Dermis microvascular lymphatic vessel endothelial cell (primary cell): ENCODE measurements around the gene DENND1A. TPM values are rescaled to one million over a fixed set of nuclear protein-coding genes. Genes with fewer than 3 reads are reported as not detected.
"Not testable (repeated sequence)": the region's sequence is repeated elsewhere in the genome, so short reads cannot be mapped to it uniquely, and the experiment has no call there.

Experiments
- DNase-seq, 2 donors: peaks; one replicate each; pipeline versions ENCODE4 v3.0.0 to v3.0.0-alpha.2; 2010; ENCODE audit warnings: low read depth in 2 of 2
- total RNA-seq: library from RNA; depleted of rRNA; stranded (reverse); fragments of >200 nt; gene quantifications from 2 replicates; pipeline ENCODE4 v1.2.1, GENCODE V29; 2014

The DENND1A gene
- total RNA-seq, 1 donor from 2014 or later: 7.1 TPM

DNA sequence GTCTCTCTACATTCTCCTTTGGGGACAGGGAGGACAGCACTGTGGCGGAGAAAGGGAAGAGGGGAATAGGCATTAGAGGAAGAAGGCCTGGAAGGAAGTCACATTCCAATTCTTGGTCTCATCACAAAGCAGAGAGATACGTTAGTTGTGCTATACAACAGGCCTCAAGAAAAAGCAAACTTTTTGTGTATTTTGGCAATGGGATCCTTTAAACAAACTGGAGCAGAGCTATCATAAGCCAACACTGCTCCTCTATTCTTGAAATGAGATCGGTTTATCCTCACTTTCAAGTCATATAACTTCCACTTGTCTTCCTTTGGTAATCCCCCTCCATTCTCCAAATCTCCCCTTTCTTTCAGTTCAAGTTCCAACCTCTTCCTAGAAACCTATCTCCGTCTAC lies 6.5 kb downstream of the DENND1A start:
- DNase-seq: no peak

DNA sequence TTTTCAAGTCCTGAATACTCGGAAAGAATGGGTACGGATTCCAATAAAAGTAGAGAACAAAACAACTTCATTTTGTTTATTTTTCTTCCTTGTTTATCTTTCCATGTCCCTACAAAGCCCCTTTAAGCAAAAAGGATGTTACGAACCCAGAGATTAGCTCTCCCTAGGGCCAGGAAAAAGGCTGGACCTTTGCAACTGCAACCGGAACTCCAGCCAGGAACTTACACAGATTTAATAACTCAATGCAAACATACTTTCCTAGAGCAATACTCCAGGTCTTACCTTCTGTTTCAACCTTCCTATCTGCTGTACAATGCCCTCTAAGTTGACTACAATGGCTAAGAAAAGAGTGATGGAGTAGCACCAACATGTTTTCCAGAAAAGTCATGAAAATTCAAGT lies 7.0 kb downstream of the DENND1A start:
- peak in 1 of 2 donors; percentile 40 for DNase-seq

DNA sequence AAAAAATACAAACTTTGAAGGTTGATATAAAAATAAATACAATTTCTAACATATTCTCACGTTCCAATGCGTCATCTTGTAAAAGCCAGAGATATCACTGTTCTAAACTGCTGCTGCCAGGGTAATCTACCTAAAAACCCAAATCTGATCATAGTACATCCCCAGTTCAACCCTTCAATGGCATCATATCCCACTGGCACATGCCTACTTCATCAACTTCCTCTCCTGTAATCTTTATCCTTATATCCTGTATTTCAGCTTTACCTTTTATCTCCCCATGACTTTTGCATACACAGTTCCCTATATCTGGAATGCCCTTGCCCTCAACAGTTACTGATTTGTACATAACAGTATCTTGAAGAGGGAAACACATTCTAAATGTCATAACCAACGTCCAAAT lies 7.5 kb downstream of the DENND1A start:
- DNase-seq: no peak

DNA sequence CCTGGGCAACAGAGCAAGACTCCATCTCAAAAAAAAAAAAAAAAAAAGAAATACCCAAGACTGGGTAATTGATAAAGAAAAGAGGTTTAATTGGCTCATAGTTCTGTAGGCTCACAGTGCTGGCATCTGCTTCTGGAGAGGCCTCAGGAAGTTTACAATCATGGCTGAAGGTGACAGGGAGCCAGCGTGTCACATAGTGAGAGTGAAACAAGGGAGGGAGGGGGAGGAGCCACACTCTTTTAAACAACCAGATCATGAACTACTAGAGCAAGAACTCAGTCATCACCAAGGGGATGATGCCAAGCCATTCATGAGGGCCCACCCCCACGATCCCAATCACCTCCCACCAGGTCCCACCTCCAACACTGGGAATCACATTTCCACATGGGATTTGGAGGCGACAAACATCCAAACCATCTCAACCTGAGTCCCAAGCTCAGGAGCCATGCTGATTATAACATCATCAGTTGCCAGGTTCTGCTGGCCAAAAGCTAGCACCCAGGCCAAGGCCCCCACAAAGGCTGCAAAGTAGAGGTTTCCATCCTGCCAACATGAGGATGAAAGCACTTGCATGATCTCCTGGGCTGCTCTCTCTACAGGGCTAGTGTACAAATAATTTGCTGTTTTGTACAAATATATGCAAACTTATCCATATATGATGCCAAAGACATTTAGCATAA lies 15.3 kb downstream of the DENND1A start:
- no peak for DNase-seq

DNA sequence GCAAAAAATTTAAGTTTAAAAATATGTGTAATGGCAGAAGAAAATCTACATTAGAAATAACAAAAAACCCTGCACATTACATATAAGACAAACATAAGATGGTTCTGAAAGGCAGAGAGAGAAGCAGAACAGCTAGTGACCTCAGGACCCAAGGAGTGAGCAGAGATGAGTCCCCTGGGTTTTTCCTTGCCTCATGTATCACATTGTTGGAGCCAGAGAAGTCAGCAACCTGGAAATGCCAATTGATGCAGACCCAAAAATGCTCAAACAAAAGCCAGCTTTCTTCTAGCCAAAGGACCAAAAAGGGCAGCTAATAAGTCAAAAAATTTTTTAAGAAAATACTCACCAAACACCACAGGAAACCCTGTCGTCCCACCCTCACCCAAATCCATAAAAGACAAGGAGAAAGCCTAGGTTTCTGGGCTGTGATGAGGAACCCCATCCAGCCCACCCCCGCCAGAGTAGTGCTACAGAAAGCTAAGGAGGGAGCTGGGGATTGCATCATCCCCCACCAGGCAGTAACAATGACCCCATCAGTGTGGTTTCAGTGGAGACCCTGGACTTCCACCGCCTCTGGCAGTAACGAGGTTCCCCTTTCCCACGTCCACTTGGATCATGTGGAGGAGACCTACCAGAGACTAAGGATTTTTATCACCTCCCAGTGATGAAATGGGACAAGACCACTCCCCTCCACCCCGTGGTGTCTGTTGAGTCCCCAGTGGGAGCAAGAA lies 17.6 kb downstream of the DENND1A start:
- no peak for DNase-seq

DNA sequence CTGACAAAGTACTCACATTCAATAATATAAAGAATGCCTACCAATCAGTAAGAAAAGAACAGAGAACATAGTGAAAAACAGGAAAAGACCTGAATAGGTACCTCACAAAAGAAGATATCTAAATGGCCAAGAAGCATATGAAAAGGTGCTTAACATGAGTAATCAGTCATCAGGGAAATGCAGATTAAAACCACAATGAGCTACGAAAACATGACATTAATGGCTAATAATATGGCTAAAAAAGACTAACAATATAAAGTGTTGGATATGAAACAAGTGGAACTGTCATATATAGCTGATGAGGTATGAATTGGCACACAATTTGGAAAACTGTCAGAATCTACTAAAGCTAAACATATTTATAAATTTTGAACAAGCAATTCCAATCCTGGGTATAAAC lies 18.9 kb downstream of the DENND1A start:
- no peak for DNase-seq

DNA sequence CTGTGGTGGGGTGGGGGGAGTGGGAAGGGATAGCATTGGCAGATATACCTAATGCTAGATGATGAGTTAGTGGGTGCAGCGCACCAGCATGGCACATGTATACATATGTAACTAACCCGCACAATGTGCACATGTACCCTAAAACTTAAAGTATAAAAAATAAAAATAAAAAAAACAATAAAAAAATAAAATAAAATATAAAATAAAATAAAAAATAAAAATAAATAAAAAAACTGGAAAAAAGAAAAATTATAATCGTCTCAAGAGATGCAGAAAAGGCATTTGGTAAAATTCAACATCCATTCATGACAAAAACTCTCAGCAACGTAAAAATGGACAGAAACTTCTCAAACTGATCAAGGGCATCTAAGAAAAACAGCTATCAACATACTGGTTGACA lies 20.7 kb downstream of the DENND1A start:
- not testable (repeated sequence) for DNase-seq

DNA sequence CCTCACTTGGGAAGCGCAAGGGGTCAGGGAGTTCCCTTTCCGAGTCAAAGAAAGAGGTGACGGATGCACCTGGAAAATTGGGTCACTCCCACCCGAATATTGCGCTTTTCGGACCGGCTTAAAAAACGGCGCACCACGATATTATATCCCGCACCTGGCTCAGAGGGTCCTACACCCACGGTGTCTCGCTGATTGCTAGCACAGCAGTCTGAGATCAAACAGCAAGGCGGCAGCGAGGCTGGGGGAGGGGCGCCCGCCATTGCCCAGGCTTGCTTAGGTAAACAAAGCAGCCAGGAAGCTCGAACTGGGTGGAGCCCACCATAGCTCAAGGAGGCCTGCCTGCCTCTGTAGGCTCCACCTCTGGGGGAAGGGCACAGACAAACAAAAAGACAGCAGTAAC lies 26.4 kb downstream of the DENND1A start:
- DNase-seq: not testable (repeated sequence)

DNA sequence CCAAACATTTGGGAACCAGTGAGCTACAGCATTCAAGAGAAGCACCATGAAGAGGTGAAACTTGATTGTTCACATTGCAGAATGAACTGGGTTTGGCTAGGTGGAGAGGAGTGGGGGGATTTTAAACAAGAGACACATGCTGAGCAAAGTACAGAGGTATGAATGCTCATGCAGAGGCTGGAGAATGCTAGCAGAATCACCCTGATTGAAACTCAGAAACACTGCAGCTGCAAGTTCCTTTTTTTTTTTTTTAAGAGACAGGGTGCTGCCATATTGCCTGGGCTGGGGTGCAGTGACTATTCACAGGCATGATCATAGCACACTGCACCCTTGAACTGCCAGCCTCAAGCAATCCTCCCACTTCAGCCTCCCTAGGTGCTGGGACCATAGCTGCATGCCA lies 35.1 kb downstream of the DENND1A start:
- no peak for DNase-seq

DNA sequence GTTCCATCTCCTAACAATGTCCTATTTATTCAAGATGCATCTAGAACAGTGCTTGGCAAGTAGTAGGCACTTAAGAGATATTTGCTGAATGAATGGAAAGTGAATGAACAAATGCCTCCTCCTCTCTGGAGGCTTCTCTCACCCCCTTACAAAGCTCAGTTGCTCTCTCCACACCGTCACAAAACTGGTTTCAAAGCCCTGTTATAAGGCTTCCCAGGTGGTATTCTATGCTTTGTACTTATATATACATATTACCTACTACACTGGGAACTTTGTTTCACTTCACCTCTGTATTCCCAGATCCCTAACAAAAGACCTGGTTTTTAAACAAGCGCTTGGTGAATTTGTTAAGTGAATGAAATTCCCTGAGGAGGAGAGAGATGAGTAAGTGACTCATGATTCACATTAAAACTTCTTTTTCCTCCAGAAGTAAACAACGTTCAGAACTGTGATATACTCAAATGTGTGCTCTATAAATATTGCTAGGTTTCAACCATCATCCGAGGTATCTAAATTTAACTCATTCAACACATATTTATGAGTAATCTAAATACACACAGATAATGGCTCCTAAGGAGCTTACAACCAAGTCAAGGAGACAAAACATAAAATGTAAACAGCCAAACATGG lies 36.0 kb downstream of the DENND1A start:
- peak in 1 of 2 donors; percentile 2 for DNase-seq

DNA sequence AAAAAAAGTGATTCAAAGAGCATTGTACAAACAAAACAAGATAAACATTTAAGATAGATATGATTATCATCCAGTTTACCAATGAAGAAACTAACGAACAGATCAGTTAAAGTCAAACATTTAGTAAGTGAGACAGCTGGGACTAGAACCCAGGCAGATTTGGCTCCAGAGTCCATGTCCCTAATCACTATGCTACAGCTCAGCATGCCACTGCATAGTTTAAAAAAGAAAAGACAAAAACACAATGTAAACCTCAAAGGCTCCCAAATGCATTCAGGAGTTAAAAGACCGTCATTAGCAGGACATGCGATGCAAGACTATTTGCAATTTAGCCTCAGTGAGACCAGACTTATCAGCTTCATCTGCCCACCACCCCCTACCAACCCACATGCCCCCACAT lies 36.8 kb downstream of the DENND1A start:
- no peak for DNase-seq

DNA sequence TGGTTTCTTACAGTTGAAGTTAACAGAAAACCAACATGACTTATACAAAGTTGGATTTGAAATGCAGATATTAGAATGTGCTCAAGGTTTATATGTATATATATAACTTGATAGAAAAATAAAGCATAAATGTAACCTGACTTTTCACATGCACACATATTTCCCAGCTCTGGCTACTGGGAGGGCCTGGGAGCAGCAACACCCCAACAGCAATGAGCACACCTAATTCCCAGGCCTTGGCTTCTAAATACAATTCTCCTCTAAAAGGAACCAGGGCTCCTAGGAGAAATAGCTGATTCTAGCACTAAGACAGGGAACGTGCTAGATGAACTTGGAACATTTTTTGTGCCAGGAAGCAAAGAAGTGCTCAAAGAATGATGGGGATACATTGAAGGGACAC lies 42.1 kb downstream of the DENND1A start:
- no peak for DNase-seq

DNA sequence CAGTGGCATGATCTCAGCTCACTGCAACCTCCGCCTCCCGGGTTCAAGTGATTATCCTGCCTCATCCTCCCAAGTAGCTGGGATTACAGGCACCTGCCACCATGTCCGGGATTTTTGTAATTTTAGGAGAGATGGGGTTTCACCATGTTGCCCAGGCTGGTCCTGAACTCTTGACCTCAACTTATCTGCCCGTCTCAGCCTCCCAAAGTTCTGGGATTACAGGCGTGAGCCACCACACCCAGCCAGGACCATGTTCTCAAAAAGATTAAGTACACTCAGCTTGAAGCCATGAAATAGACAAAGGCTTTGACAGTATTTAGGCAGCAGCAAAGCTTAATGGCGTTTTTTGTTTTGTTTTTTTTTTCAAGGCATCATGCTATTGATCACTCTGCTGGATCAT lies 44.1 kb downstream of the DENND1A start:
- DNase-seq: not testable (repeated sequence)

DNA sequence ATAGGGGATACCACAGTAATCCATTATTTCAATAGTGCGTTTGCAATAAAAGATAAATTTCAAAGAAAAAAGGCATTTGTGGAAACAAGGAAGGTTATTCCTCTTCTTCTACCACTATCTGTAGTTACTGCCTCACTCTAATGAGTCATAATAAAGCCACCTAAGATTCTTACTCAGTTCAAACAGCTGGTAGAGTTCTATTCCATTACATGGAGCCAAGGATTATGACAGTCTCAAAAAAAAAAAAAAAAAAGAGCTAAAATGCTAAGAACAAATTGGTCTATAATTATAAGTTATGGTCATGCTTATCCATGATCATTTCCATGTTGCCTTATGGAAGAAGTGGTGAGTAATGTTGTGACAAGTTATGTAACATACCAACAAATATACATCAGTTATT lies 46.3 kb downstream of the DENND1A start:
- DNase-seq: no peak

DNA sequence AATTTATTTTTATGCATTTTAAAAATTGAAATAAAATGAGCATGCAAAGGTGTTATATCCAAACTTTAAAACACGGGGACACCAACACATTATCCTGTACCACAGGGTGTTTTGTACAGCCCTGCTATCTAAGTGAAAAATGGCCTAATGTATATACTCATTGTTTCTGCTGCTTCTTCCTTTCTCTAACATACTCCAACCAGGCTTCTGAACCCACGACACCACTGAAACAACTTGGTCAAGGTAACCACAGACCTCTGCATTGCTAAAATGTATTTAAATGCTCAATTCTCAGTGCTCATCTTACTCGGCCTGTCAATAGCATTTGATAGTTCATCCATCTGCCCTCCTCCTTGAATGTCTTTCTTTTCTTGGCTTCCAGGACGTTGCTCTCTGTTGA lies 48.3 kb downstream of the DENND1A start:
- no peak for DNase-seq

DNA sequence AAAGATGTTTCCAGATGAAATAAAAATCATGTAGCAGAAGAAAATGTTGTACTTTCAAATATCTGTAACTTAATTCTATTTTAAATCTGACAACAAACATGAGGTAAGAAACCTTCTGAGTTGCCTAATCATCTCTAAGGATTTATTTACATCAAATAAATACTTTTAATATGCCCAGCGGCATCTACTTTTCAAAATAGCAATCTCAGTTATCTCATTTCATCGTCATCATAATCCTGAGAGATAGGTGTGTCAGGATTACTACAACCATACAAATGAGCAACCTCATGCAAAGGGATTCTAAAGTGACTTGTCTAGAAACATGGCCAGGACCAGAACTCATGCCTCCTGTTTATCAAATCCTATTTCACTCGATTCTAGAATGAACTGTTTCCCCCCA lies 49.5 kb downstream of the DENND1A start:
- DNase-seq: no peak

DNA sequence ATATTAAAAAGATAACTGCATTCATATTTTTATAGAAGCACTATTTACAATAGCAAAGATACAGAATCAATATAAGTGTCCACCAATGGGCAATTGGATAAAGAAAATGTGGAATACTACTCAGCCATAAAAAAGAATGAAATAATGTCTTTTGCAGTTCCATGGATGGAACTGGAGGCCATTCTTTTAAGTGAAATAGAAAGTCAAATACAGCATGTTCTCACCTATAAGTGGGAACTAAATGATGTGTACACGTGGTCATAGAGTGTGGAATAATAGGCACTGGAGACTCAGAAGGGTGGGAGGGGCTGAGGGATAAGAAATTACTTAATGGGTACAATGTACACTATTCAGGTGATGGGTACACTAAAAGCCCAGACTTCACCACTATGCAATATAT lies 53.2 kb downstream of the DENND1A start:
- no peak for DNase-seq

DNA sequence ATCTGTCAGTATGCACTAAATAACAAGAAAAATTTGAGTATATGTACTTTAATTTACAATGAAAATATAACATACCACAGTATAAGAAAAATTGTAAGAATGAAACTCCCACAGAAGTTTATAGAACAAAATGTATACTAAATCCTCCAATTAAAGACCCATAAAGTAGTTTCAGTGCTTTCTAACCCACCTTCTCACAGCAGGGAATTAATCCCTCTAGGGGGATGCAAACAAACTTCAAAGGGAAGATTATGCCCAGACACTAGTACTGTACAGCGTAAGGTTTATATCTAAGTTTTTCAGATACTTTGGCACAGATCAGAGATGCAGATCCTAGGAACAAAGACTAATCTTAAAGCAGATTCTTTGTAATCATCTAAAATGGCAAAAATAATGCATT lies 57.2 kb downstream of the DENND1A start:
- no peak for DNase-seq

DNA sequence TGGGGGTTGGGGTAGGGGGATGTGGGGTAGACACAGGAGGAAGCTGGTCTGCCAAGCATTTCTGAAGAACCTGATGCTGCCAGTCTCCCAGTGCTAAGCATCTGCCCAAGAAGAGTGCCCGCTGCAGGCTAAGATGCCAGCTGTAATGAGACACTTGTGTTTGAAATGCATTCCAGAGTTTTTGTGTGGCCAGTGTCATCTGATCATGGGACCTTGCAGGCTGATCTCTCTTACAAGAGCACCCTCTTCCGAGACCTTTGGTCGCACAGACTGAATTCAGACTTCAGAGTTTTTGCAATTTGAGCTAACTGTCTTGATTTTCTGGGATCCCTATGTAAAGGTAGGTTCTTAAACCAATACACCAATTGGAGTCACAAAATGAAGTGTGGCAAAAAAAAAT lies 58.1 kb downstream of the DENND1A start:
- no peak for DNase-seq

DNA sequence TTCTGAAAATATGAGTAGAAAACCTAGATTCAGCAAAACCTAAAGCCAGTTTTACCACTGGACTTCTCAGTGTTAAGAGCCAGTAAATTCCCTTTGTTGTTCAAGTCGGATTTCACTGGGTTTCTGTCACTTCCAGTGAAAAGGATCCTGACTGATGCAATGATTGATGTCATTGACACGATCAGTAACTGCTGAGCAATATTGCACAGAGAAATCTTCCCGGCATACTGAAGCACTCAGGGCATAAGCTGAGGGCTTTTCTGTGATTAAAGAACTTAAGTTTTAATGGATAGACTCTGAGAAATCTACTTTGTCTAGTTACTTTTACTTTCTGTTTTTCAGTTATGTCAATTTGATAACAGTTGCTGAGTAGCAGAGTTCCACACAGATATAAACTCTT lies 61.9 kb downstream of the DENND1A start:
- DNase-seq: no peak

DNA sequence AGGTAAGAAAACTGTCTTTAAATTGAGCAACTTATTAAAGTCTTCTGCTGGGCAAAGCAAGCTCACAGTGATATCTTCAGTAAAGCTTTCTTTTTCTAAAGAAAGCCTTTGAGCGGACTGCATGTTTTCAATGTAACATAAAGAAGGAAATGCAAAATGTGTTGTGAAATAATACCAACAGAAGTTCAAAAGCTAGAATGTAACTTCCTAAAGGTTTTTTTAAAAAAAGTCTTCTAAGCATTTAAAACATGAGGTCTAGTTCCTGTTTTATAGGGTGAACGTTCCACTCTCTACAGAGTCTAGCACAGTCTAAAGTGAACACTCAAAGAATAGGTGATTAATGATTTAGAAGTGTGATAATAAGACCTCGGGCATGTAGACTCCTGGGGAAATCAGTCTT lies 62.9 kb downstream of the DENND1A start:
- no peak for DNase-seq

DNA sequence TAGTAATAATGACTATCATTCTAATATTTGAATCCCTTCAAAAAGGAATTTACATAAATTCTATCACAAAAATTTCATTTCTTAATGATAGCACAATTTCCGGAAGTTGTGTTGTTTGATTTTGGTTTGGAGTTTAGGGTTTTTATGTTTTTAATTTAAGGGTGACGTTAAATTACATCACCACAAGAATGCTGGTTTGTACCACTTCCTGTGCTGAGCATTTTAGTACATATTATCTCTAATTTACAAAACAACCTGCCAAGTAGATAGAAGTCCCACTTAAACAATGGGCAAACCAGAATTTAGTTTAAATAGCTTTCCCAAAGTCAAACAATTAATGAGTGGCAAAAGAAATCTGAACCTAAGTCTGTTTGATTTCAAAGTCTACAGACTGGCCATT lies 63.4 kb downstream of the DENND1A start:
- DNase-seq: no peak
